ENCODE data around the gene TOGARAM2.
"Not testable (repeated sequence)": the region's sequence is repeated elsewhere in the genome, so short reads cannot be mapped to it uniquely, and the experiment has no call there.

TOGARAM2 gene

DNA sequence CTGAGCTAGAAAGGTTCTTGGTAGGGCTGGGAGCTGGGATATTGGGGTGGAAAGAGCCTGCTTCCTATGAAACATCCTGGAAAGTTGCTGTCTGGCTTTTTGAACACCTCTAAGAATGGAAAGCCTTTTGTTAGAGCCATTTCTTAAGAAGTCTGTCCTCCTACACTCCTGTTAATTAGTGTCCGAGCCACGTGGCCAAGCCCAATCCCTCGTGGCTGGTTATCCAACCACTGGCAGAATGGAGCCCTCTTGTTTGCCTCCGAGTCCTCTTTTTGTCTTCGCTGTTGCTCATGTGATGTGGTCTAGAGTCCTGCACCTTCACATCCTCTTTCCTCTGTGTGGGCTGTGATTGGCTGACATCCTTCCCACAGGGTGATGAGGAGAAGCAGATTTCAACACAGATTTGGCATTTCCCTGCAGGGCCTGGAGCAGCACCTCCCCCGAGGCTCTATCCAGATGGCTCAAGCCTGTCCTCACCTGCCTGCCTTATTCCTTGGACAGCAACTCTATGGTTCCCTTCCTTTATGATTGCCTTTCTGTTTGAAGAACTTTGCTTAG lies 8.2 kb upstream of the TOGARAM2 start:
- H3K4me3 ChIP-seq (ENCODE audit: low read depth, low read length) = no peak overlapping the region
- TF ChIP-seq, protein P1, sequence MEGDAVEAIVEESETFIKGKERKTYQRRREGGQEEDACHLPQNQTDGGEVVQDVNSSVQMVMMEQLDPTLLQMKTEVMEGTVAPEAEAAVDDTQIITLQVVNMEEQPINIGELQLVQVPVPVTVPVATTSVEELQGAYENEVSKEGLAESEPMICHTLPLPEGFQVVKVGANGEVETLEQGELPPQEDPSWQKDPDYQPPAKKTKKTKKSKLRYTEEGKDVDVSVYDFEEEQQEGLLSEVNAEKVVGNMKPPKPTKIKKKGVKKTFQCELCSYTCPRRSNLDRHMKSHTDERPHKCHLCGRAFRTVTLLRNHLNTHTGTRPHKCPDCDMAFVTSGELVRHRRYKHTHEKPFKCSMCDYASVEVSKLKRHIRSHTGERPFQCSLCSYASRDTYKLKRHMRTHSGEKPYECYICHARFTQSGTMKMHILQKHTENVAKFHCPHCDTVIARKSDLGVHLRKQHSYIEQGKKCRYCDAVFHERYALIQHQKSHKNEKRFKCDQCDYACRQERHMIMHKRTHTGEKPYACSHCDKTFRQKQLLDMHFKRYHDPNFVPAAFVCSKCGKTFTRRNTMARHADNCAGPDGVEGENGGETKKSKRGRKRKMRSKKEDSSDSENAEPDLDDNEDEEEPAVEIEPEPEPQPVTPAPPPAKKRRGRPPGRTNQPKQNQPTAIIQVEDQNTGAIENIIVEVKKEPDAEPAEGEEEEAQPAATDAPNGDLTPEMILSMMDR (IDR thresholded peaks at IDR 0.05; ENCODE audit: insufficient read depth, low read length, missing control alignments) = no peak
- ChIA-PET CTCF (no interaction called here), POLR2A (no interaction called here)
- no peak for DNase-seq (ENCODE audit: low read depth, low spot score)

DNA sequence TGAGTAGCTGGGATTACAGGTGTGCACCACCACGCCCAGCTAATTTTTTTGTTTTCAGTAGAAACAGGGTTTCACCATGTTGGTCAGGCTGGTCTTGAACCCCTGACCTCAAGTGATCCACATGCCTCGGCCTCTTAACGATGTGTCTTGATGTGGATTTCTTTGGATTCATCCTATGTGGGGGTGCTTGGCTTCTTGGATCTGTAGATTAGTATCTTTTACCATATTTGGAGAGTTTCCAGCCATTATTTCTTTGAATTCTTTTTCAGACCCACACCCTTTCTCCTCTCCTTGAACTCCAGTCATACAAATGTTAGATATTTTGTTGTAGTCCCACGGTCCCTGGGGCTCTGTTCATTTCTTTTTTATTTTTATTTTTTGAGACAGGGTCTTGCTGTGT lies 6.8 kb upstream of the TOGARAM2 start:
- TF ChIP-seq, protein P1 (IDR thresholded peaks at IDR 0.05; ENCODE audit: insufficient read depth, low read length, missing control alignments) = no peak
- ChIA-PET CTCF (no interaction called here), POLR2A (no interaction called here)
- H3K4me3 ChIP-seq (ENCODE audit: low read depth, low read length) = no peak overlapping the region
- DNase-seq (ENCODE audit: low read depth, low spot score) = no peak

DNA sequence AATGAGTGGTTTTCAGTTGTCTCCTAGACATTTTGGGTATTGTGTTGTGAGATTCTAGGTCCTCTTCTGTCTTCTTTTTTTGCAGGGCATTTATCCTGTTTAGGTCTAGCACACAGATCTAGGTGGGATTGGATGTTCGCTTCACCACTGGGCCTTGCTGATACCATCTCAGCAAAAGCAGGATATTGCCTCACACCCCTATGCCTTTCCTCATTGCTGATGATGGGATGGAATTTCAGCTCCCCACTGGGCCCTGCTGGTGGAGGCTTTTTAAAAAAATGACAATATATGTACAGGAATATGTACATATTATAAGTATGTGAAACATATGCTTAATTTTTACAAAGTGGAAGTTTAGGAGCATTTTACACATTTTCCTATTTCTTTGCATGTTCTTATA lies 5.4 kb upstream of the TOGARAM2 start:
- CTCF ChIA-PET = no interaction called here
- TF ChIP-seq, protein P1 (IDR thresholded peaks at IDR 0.05; ENCODE audit: insufficient read depth, low read length, missing control alignments) = no peak
- DNase-seq (ENCODE audit: low read depth, low spot score) = no peak
- POLR2A ChIA-PET = no interaction called here
- no peak overlapping the region for H3K4me3 ChIP-seq (ENCODE audit: low read depth, low read length)

DNA sequence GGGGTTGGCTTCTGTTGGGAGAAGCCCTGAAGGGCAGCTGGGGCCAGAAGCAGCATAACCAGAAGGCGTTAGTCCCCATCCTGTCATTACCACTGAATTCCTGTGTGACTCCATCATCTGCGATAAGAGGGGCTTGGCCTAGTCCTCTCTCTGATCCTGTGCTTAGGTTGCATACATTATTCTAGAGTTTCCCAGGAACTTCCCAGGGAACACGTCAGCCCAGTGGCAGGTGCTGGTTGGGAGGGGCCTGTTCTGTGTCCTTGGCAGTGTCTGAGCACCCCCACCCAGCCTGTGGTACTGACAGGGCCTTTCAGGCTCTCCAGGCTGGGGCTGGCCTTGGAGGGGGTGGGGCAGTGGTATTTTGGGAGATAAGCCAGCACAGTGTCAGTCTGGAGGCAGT lies 4.5 kb upstream of the TOGARAM2 start:
- no peak for DNase-seq (ENCODE audit: low read depth, low spot score)
- CTCF ChIA-PET = no interaction called here
- POLR2A ChIA-PET = no interaction called here
- no peak overlapping the region for H3K4me3 ChIP-seq (ENCODE audit: low read depth, low read length)
- TF ChIP-seq, protein P1 (IDR thresholded peaks at IDR 0.05; ENCODE audit: insufficient read depth, low read length, missing control alignments) = no peak

DNA sequence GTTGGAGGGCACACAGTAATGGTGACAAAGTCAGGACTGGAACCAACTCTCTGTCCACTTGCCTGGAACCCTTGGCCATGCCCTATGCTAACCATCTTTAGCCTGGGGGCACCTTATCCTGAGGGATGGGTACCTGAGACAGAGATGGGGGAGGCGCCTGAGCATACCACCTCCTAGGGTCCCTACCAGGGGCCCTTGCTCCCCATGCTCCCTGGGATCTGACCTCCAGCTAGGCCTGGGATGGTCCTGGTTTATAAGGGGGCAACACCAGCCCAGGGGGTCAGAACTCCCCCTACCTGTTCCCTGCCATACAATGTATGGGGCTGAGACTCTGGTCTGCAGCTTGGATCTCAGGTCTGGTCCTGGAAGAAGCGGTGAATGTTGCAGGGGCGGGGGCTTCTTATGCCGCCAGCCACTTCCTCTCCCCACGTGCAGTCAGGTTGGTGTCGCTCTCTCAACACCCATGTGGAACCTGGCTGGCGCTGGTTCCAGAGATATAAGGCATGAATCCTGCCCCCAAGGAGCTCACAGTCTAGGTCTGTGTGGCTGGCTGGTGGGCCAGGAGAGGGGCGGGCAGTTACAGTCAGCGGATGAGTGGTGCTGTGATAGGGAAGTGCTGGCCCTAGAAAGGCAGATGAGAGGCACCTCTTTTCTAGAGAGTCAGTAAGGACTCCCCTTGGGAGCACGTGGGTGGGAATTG lies 3.8 kb upstream of the TOGARAM2 start:
- ChIA-PET CTCF (no interaction called here), POLR2A (no interaction called here)
- no peak overlapping the region for H3K4me3 ChIP-seq (ENCODE audit: low read depth, low read length)
- DNase-seq (ENCODE audit: low read depth, low spot score) = no peak
- TF ChIP-seq, protein P1 (IDR thresholded peaks at IDR 0.05; ENCODE audit: insufficient read depth, low read length, missing control alignments) = no peak

DNA sequence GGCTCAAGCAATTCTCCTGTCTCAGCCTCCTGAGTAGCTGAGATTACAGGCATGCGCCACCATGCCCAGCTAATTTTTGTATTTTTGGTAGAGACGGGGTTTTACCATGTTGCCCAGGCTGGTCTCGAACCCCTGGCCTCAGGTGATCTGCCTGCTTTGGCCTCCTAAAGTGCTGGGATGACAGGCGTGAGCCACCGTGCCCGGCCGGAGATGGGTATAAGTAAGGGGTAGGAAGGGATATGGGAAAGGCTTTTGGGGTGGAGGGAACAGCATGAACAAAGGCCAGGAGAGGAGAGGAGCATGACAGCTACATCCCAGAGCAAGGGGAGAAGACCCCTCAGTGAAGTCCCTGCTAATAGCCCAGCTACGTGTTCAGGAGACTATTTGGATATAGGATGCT lies 3.1 kb upstream of the TOGARAM2 start:
- CTCF ChIA-PET = interaction anchor here (0.8 kb wide), 1 partner anchor 19 kb away, joined by 3 read pairs; no protein-coding TSS in a partner anchor
- DNase-seq (ENCODE audit: low read depth, low spot score); POLR2A ChIA-PET: not testable (repeated sequence)

DNA sequence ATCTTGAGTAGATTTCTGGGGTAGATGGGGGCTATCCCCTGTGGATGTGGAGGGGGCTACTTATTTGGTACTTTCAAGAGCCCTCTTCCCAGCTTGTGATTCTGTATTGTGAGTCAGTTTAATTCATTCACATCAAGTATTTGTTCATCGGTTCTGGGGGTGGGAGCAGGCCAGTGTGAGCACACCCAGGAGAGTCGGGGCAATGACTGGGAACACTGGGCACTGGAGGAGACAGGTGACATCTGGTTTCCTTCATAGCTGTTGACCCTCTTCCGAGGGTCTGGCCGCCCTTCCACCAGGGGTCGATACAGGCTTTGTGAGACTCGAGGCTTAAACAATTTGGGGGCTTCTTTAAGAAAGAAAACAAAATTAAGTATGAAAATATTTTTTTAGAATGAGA lies 2.5 kb upstream of the TOGARAM2 start:
- H3K4me3 ChIP-seq (ENCODE audit: low read depth, low read length) = no peak overlapping the region
- ChIA-PET CTCF (interaction anchor here (0.7 to 0.8 kb wide), 2 partner anchors 18 to 20 kb away, joined by 3 read pairs; no protein-coding TSS in a partner anchor), POLR2A (no interaction called here)
- TF ChIP-seq, protein P1 (IDR thresholded peaks at IDR 0.05; ENCODE audit: insufficient read depth, low read length, missing control alignments) = no peak
- no peak for DNase-seq (ENCODE audit: low read depth, low spot score)

More for the DNA sequence above, 3.1 kb upstream of the TOGARAM2 start:
- not testable (repeated sequence) for H3K4me3 ChIP-seq (ENCODE audit: low read depth, low read length)
